K562 (cell line): ENCODE results near the gene IQUB. TPM values are rescaled to one million over a fixed set of nuclear protein-coding genes. Genes with fewer than 3 reads are reported as not detected.

Experiments used
- ESRRA ChIP-seq: fragments of 450-650 bp; IDR thresholded peaks from 2 replicates; pipeline ENCODE4 v1.6.1; 2014; ENCODE audit warnings: low read depth, mild to moderate bottlenecking, moderate library complexity, borderline replicate concordance
- EZH2 ChIP-seq: IDR thresholded peaks from 2 replicates; pipeline ENCODE4 v1.6.1; 2012; ENCODE audit warnings: low read depth, mild to moderate bottlenecking, inconsistent platforms, low read length, borderline replicate concordance
- GTF2B ChIP-seq: IDR thresholded peaks from 2 replicates; pipeline ENCODE4 v1.6.1; 2011; ENCODE audit not compliant: insufficient read length; ENCODE audit errors: extremely low read depth
- HIVEP1 ChIP-seq: fragments of 250-450 bp; sonication (Bioruptor Pico); IDR thresholded peaks from 2 replicates; pipeline ENCODE4 v1.4.0; 2020; ENCODE audit warnings: mild to moderate bottlenecking
- KHSRP ChIP-seq: fragments of 450-650 bp; IDR thresholded peaks from 2 replicates; pipeline ENCODE4 v1.6.1; 2017
- NFIX ChIP-seq: fragments of 250-450 bp; sonication (Bioruptor Pico); IDR thresholded peaks from 2 replicates; pipeline ENCODE4 v1.4.0; 2020; ENCODE audit warnings: low read depth, mild to moderate bottlenecking, moderate library complexity
- PKNOX1 ChIP-seq: fragments of 450-650 bp; IDR thresholded peaks from 2 replicates; pipeline ENCODE4 v1.6.1; 2016
- SMARCC2 ChIP-seq: fragments of 450-650 bp; IDR thresholded peaks from 2 replicates; pipeline ENCODE4 v1.6.1; 2017; ENCODE audit warnings: antibody characterized with exemption, moderate library complexity, mild to moderate bottlenecking, low read depth
- TFAP4 ChIP-seq: sonication (generic); formaldehyde crosslinking; IDR thresholded peaks from 2 replicates; pipeline ENCODE4 v1.8.0; 2022; ENCODE audit warnings: missing genetic modification reagents, mild to moderate bottlenecking, moderate library complexity, borderline replicate concordance
- WHSC1 ChIP-seq: IDR thresholded peaks from one replicate; pipeline ENCODE4 v1.6.1; 2012; ENCODE audit warnings: low read length, control low read depth, inconsistent platforms
- ZBTB8A ChIP-seq: fragments of 450-650 bp; IDR thresholded peaks from 2 replicates; pipeline ENCODE4 v1.6.1; 2018; ENCODE audit warnings: mild to moderate bottlenecking, moderate library complexity; ENCODE audit not compliant: partially characterized antibody
- ZNF445 ChIP-seq: fragments of 250-450 bp; sonication (Bioruptor Pico); IDR thresholded peaks from 2 replicates; pipeline ENCODE4 v1.4.0; 2020; ENCODE audit warnings: low read depth, mild to moderate bottlenecking, moderate library complexity
- ZNF766 ChIP-seq: fragments of 200-800 bp; sonication (Bioruptor generic); conservative IDR thresholded peaks from 2 replicates; pipeline ENCODE4 v1.6.1; 2016; ENCODE audit warnings: missing genetic modification characterization, missing compliant biosample characterization
- ZNF79 ChIP-seq: fragments of 250-450 bp; sonication (Bioruptor Pico); IDR thresholded peaks from 2 replicates; pipeline ENCODE4 v1.4.0; 2020; ENCODE audit warnings: low read depth, mild to moderate bottlenecking, moderate library complexity
- polyA plus RNA-seq, 8 experiments: library from polyadenylated mRNA; depleted of rRNA in 4 of 8; stranded (reverse) in 5 of 8; unstranded in 3 of 8; fragments of >200 nt; fragmentation: Nextera tagmentation in 2 of 8; fragmentation: Illumina TruSeq in 1 of 8; extraction: Ambion mirVana in 2 of 8; extraction: Trizol in 1 of 8; gene quantifications; 2 replicates each; pipeline versions ENCODE4 v1.2.1 to v1.2.3, GENCODE V29; 2011 to 2014; ENCODE audit warnings: inconsistent platforms in 1 of 8, missing spikeins in 1 of 8
- total RNA-seq, 7 experiments: library from RNA; depleted of rRNA in 6 of 7; stranded (reverse); fragments of >200 nt in 6 of 7; fragmentation: Illumina TruSeq in 2 of 7; extraction: Trizol in 2 of 7; gene quantifications; 2 replicates each; pipeline versions ENCODE4 v1.2.1 to v1.2.3, GENCODE V29; 2011 to 2021; ENCODE audit warnings: low replicate concordance in 1 of 7
- TF ChIP-seq, protein P1 (sequence below): fragments of 250-450 bp; sonication (Bioruptor Pico); IDR thresholded peaks from 2 replicates; pipeline ENCODE4 v1.4.0; 2020; ENCODE audit warnings: mild to moderate bottlenecking, moderate library complexity, borderline replicate concordance
- TF ChIP-seq, protein P2 (sequence below): sonication (generic); formaldehyde crosslinking; IDR thresholded peaks from 2 replicates; pipeline ENCODE4 v1.9.0; 2022; ENCODE audit warnings: mild to moderate bottlenecking, missing genetic modification reagents
- TF ChIP-seq, protein P3 (sequence below): fragments of 250-450 bp; sonication (Bioruptor Pico); IDR thresholded peaks from 2 replicates; pipeline ENCODE4 v1.4.0; 2020; ENCODE audit warnings: mild to moderate bottlenecking, moderate library complexity

The IQUB gene
- total and polyA plus RNA-seq, 9 of the 15 experiments (the other 6 are each of a cell fraction or from before 2014, with no cell fraction given), result 0.62 to 2.6 (median 1.4) TPM

DNA sequence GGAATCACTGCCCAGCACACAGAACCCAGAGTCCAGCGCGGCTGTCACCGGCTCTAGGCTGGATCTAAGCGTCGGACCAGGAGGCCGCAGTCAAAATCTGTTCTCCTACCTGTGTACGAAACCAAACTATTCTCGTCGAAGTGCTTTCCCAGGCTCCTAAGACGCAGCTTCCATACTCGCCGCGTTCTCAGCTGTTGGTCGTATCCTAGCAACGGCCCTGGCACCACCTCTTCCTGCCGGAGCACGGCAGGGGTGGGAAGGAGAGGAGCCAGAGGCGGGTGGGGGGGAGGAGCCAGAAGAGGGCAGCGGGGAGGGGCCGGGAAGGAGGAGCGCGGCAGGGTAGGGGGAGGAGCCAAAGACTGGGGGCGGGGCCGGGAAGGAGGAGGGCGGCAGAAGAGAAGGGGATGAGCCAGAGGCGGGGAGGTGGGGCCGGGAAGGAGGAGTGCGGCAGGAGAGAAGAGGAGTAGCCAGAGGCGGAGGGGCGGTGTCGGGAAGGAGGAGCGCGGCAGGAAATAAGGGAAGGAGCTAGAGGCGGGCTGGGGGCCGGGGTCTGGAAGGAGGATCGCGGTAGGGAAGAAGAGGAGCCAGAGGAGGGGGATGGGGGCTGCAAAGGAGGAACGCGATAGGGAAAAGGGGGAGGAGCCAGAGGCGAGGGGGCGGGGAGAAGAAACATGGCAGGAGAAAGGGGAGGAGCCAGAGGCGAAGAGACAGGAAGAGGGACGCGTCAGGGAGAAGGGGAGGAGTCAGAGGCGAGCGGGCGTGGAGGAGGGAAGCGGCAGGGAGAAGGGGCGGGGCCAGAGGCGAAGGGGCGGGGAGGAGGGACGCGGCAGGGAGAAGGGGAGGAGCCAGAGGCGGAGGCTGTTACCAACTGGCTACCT lies at the start of gene IQUB (continued):
- TF ChIP-seq, protein P1, sequence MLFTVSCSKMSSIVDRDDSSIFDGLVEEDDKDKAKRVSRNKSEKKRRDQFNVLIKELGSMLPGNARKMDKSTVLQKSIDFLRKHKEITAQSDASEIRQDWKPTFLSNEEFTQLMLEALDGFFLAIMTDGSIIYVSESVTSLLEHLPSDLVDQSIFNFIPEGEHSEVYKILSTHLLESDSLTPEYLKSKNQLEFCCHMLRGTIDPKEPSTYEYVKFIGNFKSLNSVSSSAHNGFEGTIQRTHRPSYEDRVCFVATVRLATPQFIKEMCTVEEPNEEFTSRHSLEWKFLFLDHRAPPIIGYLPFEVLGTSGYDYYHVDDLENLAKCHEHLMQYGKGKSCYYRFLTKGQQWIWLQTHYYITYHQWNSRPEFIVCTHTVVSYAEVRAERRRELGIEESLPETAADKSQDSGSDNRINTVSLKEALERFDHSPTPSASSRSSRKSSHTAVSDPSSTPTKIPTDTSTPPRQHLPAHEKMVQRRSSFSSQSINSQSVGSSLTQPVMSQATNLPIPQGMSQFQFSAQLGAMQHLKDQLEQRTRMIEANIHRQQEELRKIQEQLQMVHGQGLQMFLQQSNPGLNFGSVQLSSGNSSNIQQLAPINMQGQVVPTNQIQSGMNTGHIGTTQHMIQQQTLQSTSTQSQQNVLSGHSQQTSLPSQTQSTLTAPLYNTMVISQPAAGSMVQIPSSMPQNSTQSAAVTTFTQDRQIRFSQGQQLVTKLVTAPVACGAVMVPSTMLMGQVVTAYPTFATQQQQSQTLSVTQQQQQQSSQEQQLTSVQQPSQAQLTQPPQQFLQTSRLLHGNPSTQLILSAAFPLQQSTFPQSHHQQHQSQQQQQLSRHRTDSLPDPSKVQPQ (CRISPR knock-in tag), result no peak; the same call in 1 of the 2 replicates
- TF ChIP-seq SMARCC2 (no peak), WHSC1 (no peak), ZNF79 (CRISPR knock-in tag) (no peak), ZNF766 (CRISPR knock-in tag) (no peak), ESRRA (no peak), GTF2B (no peak), ZNF445 (CRISPR knock-in tag) (no peak), KHSRP (peak; percentile 31; the same call in 1 of the 2 replicates), ZBTB8A (no peak), PKNOX1 (peak; percentile 90), HIVEP1 (CRISPR knock-in tag) (no peak), NFIX (CRISPR knock-in tag) (no peak), TFAP4 (CRISPR knock-in tag) (peak; percentile 99), EZH2 (no peak)
- TF ChIP-seq, protein P2, sequence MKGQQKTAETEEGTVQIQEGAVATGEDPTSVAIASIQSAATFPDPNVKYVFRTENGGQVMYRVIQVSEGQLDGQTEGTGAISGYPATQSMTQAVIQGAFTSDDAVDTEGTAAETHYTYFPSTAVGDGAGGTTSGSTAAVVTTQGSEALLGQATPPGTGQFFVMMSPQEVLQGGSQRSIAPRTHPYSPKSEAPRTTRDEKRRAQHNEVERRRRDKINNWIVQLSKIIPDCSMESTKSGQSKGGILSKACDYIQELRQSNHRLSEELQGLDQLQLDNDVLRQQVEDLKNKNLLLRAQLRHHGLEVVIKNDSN (CRISPR knock-in tag), result no peak
- TF ChIP-seq, protein P3, sequence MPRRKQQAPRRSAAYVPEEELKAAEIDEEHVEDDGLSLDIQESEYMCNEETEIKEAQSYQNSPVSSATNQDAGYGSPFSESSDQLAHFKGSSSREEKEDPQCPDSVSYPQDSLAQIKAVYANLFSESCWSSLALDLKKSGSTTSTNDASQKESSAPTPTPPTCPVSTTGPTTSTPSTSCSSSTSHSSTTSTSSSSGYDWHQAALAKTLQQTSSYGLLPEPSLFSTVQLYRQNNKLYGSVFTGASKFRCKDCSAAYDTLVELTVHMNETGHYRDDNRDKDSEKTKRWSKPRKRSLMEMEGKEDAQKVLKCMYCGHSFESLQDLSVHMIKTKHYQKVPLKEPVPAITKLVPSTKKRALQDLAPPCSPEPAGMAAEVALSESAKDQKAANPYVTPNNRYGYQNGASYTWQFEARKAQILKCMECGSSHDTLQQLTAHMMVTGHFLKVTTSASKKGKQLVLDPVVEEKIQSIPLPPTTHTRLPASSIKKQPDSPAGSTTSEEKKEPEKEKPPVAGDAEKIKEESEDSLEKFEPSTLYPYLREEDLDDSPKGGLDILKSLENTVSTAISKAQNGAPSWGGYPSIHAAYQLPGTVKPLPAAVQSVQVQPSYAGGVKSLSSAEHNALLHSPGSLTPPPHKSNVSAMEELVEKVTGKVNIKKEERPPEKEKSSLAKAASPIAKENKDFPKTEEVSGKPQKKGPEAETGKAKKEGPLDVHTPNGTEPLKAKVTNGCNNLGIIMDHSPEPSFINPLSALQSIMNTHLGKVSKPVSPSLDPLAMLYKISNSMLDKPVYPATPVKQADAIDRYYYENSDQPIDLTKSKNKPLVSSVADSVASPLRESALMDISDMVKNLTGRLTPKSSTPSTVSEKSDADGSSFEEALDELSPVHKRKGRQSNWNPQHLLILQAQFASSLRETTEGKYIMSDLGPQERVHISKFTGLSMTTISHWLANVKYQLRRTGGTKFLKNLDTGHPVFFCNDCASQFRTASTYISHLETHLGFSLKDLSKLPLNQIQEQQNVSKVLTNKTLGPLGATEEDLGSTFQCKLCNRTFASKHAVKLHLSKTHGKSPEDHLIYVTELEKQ (CRISPR knock-in tag), result no peak
